Heart right ventricle (tissue), 16 donors: ENCODE measurements around the gene PLEKHG2. TPM values are rescaled to one million over a fixed set of nuclear protein-coding genes. Genes with fewer than 3 reads are reported as not detected.

Experiments used
- ATAC-seq, 8 donors: fragments of 200-7000 bp; cut with Tn5 transposase; one replicate each; pipeline ENCODE4 v1.9.1; 2020; ENCODE audit warnings: mild to moderate bottlenecking in 8 of 8, moderate library complexity in 8 of 8, moderate number of reproducible peaks in 1 of 8
- DNase-seq, 2 donors: peaks; one replicate each; pipeline ENCODE4 v3.0.0-alpha.2; 2020
- H3K27ac ChIP-seq, 10 donors: fragments of 200-600 bp; sonication (generic) in 2 of 10; one replicate each; pipeline versions ENCODE4 v1.5.0 to v1.8.0; 2020 to 2022; ENCODE audit warnings: mild to moderate bottlenecking in 3 of 10
- H3K27me3 ChIP-seq, 7 donors: fragments of 200-600 bp; one replicate each; pipeline ENCODE4 v1.8.0; 2021 to 2022; ENCODE audit warnings: mild to moderate bottlenecking in 2 of 7
- H3K36me3 ChIP-seq, 9 donors: fragments of 200-600 bp; sonication (generic) in 1 of 9; one replicate each; pipeline versions ENCODE4 v1.5.0 to v1.8.0; 2020 to 2022; ENCODE audit warnings: mild to moderate bottlenecking in 2 of 9
- H3K4me1 ChIP-seq, 9 donors: fragments of 200-600 bp; sonication (generic) in 1 of 9; one replicate each; pipeline versions ENCODE4 v1.5.0 to v1.8.0; 2020 to 2022; ENCODE audit warnings: mild to moderate bottlenecking in 4 of 9
- H3K4me3 ChIP-seq, 10 donors: fragments of 200-600 bp; sonication (generic) in 2 of 10; one replicate each; pipeline versions ENCODE4 v1.5.0 to v1.8.0; 2020 to 2022; ENCODE audit warnings: mild to moderate bottlenecking in 7 of 10, moderate library complexity in 2 of 10
- H3K9me3 ChIP-seq, 11 donors: fragments of 200-600 bp in 10 of 11; sonication (generic) in 2 of 11; one replicate each; pipeline versions ENCODE4 v1.5.0 to v1.8.0; 2013 to 2022; ENCODE audit warnings: mild to moderate bottlenecking in 2 of 11, control low read depth in 1 of 11, moderate library complexity in 1 of 11
- CTCF ChIP-seq, 9 donors: fragments of 200-600 bp; sonication (generic) in 2 of 9; IDR thresholded peaks; one replicate each; pipeline versions ENCODE4 v1.5.0 to v1.8.0; 2021 to 2022; ENCODE audit warnings: antibody characterized with exemption in 9 of 9, mild to moderate bottlenecking in 5 of 9, moderate library complexity in 1 of 9
- WGBS, 2 donors: extraction: QIAGEN DNeasy Blood & Tissue Kit; methylation state at CpG; one replicate each; pipeline ENCODE4 v1.1.7; 2013; ENCODE audit warnings: inconsistent platforms in 1 of 2; 5-methylcytosine and 5-hydroxymethylcytosine counted together
- intact Hi-C, 10 donors: fragments of 100-400 bp; cut with DNase I; formaldehyde crosslinking; loops; one replicate each; pipeline versions ENCODE4 v1.11.1 to v1.14.2; 2022
- long read RNA-seq, 3 donors: library from polyadenylated mRNA; unstranded; transcript quantifications; one replicate each; pipeline ENCODE4 v2.0.0, GENCODE V29; 2020 to 2021
- polyA plus RNA-seq, 2 donors: library from polyadenylated mRNA; stranded (reverse); fragments of 200-250 nt; gene quantifications; one replicate each; pipeline ENCODE4 v1.2.3, GENCODE V29; 2013
- total RNA-seq, 10 donors: library from RNA; stranded (reverse); fragmentation: NEBNext Ultra II Directional in 3 of 10; extraction: Animal tissue kit (Norgen Biotek cat#: 25700) in 3 of 10; gene quantifications; one replicate each; pipeline versions ENCODE4 v1.2.1 to v1.2.4, GENCODE V29; 2021 to 2023
- donor health status: Arrhythmogenic right ventricular cardiomyopathy.
- donor health status: ischemic (EF 13 %, LVEDD 7.1; RV severe dilation, severe dysfunction).
- donor health status: healthy with polysubstance abuse.
- donor health status: DM: no; HTN: yes; CAD: no.
- donor health status: DM: no; HTN: no; CAD: no.
- donor health status: ischemic (EF 25% LVEDD 6.9; RV normal size, moderate dysfunction).
- donor health status: ischemic (EF 25% LVEDD 5.7; RV mildly dilated, moderate dysfunction).
- donor health status: healthy.
- donor health status: DM: yes; HTN: yes; CAD: no.
- donor health status: Ischemic cardiomyopathy.
- donor health status: ischemic (EF 35%, LVEDD 5.7; RV mildly dilated, moderate dysfunction).
- donor health status: nonischemic (EF 11% LVEDD 7.7; RV severe dilation, severe dysfunction).
- donor health status: DM: yes; HTN: yes; CAD: no.
- donor health status: PGD.
- donor health status: ischemic (EF 29% LVEDD 5.4; RV normal size, mild dysfunction).
- donor health status: nonischemic (EF 23%, LVEDD 6.1; RV moderate dilation, normal function).

The PLEKHG2 gene
- 10 to 100 TPM in 9 of 10 donors, 1 to 10 TPM in 1; 8.3 to 23.1 (median 15.1) TPM for total RNA-seq
- 10 to 100 TPM in 1 of 2 donors, 1 to 10 TPM in 1; 6.9 to 22.7 TPM for polyA plus RNA-seq
- long read RNA-seq, donor 1 = 0 reads
- long read RNA-seq, donor 2, partial matches to known transcripts = 0 of 5 reads
- long read RNA-seq, donor 2, other reads (novel, unspliced or antisense) = 5 of 5 reads
- long read RNA-seq, donor 3, partial matches to known transcripts = 0 of 4 reads
- long read RNA-seq, donor 3, other reads (novel, unspliced or antisense) = 4 of 4 reads

DNA sequence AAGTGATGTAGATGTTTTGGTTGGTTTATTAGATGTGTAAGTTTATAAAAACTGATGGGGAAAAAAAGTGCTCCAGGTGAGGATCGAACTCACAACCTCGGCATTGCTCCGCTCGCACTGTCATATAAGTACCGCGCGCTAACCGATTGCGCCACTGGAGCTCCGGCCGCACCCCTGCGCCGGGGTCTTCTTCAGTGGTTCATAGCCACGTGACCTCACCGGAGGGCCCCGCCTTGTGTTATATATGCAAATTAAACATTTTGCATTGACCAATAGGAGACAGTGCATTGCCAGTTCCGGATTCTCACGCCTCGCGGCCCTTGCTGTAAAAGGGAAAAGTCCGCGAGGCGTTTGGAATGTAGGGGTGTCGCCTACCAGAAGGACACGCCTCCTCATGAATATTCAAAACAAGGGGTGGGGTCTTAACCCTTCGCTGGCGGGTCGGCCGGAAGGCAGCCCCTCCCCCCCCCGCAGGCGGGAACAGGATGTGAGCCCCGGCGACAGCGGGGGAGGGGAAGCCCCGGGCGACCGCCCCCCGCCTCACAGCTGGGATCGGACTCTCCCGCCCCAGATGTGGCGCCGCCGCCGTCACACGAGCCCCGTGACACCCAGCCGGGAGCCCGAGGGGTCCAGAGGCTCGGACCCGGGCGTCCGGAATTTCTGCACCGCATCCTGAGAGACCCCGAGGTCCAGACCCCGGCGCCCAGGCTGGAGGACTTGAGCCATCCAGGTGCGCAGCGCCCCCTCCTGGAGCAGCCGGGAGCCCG is at the start of gene PLEKHG2:
Gene PLEKHG2 (plus strand): TSS at position 570 of the 767 bp plus-strand sequence. CDS start 1,418 bp downstream, outside the sequence.
- peak; percentile 68 to 93 (median 88) for TF ChIP-seq CTCF (IDR thresholded peaks at IDR 0.05)
- peak within 1 kb of the TSS; percentile 94 to 100 (median 99) for H3K27ac ChIP-seq
- DNase-seq (peak; percentile 94 to 98), ATAC-seq (peak; percentile 57 to 74 (median 72))
- intact Hi-C loops = loop anchor here in 5 of 10 donors (2.0 to 10.0 kb wide), 5 partner anchors 15 to 287 kb away; partner anchors contain the start of genes SAMD4B (in 3 of the 5), EID2B (in 1 of the 5), PAK4 (in 1 of the 5) and SUPT5H (in 1 of the 5)
- H3K36me3 ChIP-seq = peaks cover 6 to 37% (median 9%) of the 10 kb centered on the region in 9 donors
- 0% methylated on average over 58 to 59 of the region's 60 CpGs for WGBS, 2 donors
- peaks cover 11 to 71% (median 53%) of the 10 kb centered on the region in 9 donors for H3K4me1 ChIP-seq
- H3K27me3 ChIP-seq = no peaks in the 10 kb centered on the region
- no peaks in the 10 kb centered on the region for H3K9me3 ChIP-seq
- peak within 1 kb of the TSS; percentile 66 to 98 (median 86) for H3K4me3 ChIP-seq

- 66 to 72% methylated on average over 6 of the region's 6 CpGs for WGBS, 2 donors
- intact Hi-C loops = no loop called here
- Histone ChIP-seq H3K4me1 (peaks cover 3 to 24% (median 20%) of the 10 kb centered on the region in 9 donors), H3K36me3 (peaks cover 0 to 96% (median 33%) of the 10 kb centered on the region in 9 donors), H3K27ac (peak overlapping the region in 7 of 10 donors; percentile 0 to 50 (median 22)), H3K4me3 (no peak overlapping the region), H3K9me3 (no peaks in the 10 kb centered on the region), H3K27me3 (no peaks in the 10 kb centered on the region)
- peak in 7 of 8 donors; percentile 9 to 64 (median 39) for ATAC-seq
- no peak for TF ChIP-seq CTCF (IDR thresholded peaks at IDR 0.05)
- DNase-seq = no peak
Measured at GRCh38 chr19:39362682-39363657, 49.5 kb upstream of the PLEKHG2 start.

DNA sequence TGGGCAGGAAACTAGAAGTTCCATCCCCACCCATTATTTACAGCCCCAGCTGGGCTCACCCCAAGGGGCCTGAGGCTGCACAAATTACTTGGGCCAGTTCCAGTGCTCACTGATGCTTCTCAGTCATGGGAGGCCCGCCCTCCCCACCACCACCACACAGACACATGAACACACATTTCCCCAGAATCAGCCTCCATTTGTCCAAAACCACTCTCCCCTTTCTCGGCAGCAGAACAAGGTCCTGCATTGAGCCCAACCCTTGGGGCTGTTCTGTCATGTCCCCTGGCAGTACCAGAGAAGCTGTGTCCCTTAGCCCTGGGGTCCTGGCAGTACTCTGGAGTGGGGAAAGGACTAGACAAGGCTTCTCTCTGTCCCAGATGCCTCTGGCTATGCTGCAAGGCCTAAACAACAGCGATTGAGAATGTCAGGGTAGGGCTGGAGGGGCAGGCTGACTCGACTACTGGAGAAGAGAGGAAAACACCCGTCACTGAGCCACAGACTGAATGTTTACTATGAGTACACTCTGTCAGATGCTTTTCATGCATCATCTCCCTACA is 48.5 kb upstream of the PLEKHG2 start:
- TF ChIP-seq CTCF (IDR thresholded peaks at IDR 0.05) = no peak
- peak; percentile 23 to 79 (median 63) for ATAC-seq
- intact Hi-C loops = no loop called here

More for the DNA sequence above, 48.5 kb upstream of the PLEKHG2 start:
- Histone ChIP-seq H3K27me3 (no peaks in the 10 kb centered on the region), H3K9me3 (no peaks in the 10 kb centered on the region), H3K4me1 (peaks cover 3 to 24% (median 20%) of the 10 kb centered on the region in 9 donors), H3K4me3 (no peak overlapping the region), H3K27ac (peak overlapping the region in 6 of 10 donors; percentile 19 to 50 (median 36)), H3K36me3 (peaks cover 0 to 96% (median 27%) of the 10 kb centered on the region in 9 donors)
- 65 to 77% methylated on average over 5 of the region's 5 CpGs for WGBS, 2 donors
- peak; percentile 23 to 33 for DNase-seq
